ENCODE results near the gene HPS3.

DNA sequence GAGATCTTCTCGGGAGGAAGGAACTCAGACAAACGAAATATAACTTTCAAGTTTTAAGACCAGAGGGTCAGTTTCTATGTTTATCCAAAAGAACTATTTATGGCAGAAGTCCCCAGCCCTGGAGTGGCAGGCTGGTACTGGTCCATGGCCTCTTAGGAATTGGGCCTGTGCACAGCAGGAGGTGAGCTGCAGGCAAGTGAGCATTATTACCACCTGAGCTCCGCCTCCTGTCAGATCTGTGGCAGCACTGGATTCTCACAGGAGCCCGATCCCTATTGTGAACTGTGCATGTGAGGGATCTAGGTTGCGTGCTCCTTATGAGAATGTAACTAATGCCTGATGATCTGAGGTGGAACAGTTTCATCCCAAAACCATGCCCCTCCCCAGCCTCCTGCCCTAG lies 14.3 kb upstream of the HPS3 start:
- TF ChIP-seq, protein P1, sequence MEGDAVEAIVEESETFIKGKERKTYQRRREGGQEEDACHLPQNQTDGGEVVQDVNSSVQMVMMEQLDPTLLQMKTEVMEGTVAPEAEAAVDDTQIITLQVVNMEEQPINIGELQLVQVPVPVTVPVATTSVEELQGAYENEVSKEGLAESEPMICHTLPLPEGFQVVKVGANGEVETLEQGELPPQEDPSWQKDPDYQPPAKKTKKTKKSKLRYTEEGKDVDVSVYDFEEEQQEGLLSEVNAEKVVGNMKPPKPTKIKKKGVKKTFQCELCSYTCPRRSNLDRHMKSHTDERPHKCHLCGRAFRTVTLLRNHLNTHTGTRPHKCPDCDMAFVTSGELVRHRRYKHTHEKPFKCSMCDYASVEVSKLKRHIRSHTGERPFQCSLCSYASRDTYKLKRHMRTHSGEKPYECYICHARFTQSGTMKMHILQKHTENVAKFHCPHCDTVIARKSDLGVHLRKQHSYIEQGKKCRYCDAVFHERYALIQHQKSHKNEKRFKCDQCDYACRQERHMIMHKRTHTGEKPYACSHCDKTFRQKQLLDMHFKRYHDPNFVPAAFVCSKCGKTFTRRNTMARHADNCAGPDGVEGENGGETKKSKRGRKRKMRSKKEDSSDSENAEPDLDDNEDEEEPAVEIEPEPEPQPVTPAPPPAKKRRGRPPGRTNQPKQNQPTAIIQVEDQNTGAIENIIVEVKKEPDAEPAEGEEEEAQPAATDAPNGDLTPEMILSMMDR (IDR thresholded peaks at IDR 0.05): no peak
- no peak for TF ChIP-seq POLR2A (IDR thresholded peaks at IDR 0.05)

Measured in Peyer's patch (tissue), 4 donors.